GM18951 (cell line): Measurements from ENCODE around the gene TMEM131L.

Experiments used
- POLR2A ChIP-seq: IDR thresholded peaks from 4 replicates; pipeline ENCODE4 v1.6.1; 2011; ENCODE audit warnings: mild to moderate bottlenecking; ENCODE audit not compliant: insufficient read length, insufficient read depth; ENCODE audit errors: extremely low read depth
- in situ Hi-C: fragments of 300-500 bp; cut with MboI; formaldehyde crosslinking; loops from one replicate; pipeline ENCODE4 v1.12.0; 2022; ENCODE audit warnings: low sequenced_read_pairs, mixed read lengths, inconsistent platforms; ENCODE audit not compliant: unreplicated experiment

Gene TMEM131L

DNA sequence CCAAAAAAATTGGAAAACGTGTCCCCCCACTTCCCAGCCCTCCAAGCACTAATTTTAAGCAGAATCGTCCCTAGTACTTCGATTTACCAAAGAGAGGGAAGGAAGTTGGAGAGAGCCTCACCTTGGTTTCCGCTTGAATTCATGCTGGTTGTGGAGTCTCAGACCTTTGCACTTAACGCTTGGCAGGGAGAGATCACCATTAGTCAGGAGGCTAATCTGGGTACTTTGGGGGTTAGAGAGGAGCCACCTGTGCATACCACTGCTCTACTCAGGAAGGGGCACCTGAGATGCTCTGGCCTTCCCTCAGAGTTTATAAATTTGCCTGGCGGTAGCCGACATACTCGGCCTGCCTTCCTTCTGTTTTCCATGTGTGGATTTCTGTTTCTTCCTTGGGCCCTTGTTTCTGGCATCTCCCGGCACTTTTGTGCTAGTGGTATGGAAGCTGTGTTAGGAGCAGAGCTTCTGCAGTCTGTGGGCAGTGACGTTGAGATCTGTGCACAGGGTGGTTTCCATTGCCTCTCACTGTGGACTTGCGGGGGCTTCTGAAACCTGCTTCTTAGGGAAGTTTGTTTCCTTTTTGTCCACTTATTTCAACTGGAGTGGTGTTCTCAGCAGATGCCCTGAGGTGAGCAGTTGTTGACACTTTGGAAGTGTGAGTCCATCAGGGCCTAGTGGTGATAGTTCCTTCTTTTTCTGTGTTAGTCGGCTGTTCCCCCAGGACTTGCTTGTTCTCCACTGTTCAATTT lies 104.2 kb downstream of the TMEM131L start:
- in situ Hi-C loops, result loop anchor here (10.0 kb wide), 2 partner anchors 106 to 136 kb away; partner anchors contain the start of gene TMEM131L
- TF ChIP-seq POLR2A, result no peak

DNA sequence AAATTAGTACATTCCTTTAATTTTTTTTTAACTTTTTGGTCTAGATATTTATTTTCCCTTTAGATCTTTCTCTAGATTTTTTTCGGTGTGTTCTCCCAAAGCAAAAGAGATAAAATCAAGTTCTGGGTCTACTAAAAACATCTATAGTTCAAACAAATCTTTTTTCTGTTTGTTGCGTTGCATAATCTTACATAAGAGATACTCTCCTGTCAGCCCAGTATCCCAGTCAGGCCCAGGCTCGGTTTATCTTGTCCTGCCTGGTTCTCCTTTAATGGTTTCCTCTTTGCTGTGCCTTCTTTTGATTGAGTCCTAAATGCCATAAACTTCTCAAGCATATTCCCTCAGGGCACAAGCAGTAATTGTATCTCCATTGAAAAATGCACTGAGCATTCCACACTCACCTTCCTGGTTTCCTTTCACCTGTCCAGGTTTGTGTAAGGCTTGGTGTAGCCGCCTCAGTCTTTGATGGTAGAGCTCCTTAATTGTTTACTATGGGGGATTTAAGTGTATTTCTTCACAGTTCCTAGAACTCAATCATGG lies 104.9 kb downstream of the TMEM131L start:
- no peak for TF ChIP-seq POLR2A
- in situ Hi-C loops, result loop anchor here (10.0 kb wide), 2 partner anchors 106 to 136 kb away; partner anchors contain the start of gene TMEM131L

DNA sequence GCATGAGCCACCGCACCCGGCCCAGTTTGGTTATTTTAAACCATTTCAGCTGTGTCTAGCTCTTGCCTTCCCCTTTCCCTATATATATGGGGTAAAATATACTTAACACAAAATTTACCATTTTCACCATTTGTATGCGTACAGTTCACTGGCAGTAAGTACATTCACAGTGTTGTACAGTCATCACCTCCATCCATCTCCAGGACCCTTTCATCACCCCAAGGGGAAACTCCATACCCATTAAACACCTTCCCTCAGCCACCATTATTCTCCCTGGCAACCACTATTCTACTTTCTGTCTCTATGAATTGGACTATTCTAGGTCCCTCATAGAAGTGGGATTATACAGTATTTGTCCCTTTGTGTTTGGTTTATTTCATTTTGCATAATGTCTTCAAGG lies 106.4 kb downstream of the TMEM131L start:
- no peak for TF ChIP-seq POLR2A
- in situ Hi-C loops, result loop anchor here (10.0 kb wide), 2 partner anchors 108 to 138 kb away; partner anchors contain the start of gene TMEM131L

DNA sequence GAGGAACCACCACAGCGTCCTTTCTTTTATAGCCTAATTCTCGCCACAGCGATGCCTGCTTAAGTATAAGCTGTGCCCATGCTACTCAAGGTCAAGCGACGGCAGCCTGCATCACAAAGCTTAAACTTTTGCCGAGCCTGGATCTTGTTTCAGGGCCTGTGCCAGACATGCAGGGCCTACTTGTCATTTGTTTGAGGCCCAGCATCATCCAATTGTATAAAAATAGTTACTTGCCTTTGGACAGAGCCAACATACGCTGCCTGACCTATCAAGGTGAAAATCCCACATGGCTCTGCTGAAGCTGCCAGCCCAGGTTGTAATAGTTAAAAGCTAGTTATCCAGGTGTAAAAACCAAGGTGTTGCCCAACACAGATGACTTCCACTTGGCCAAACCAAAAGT lies 107.1 kb downstream of the TMEM131L start:
- no peak for TF ChIP-seq POLR2A
- in situ Hi-C loops, result loop anchor here (10.0 kb wide), 2 partner anchors 108 to 138 kb away; partner anchors contain the start of gene TMEM131L

DNA sequence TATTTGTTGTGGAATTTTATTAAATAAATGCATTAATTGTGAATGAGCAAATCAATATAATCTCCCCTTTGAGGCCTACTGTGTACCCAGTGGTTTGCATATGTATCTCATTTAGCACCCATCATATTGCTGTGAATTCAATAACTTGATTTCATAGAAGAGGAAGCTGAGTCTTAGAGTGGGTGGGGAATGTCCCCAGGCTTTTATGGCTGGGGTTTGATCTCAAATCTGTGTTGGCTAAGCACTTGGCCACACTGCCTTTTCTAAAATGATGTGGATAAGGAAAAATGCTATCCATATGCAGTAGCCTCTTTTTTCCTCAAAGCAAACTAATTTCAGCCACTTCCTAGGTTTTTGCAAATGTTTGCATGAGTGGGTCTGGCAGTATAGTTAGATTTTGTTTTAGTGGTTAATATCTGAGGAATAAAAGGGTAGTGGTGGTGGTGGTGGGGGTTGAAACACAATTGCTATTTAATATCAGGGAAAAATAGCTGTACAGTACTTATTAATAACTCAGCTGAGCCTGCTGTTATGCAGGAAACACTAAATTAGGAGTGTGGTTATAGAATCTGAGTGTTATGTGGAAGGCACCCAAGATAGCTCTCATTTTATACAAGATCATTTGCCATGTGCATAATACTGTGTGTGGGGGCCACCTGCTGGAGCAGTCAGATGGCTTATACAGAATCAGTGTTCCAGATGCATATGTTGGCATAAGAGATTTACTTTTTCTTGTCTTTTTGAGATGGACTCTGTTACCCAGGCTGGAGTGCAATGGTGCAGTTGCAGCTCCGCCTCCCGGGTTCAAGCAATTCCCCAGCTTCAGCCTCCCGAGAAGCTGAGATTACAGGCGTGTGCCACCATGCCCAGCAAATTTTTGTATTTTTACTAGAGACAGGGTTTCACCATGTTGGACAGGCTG lies 108.0 kb downstream of the TMEM131L start:
- in situ Hi-C loops, result loop anchor here (10.0 kb wide), 2 partner anchors 109 to 139 kb away; partner anchors contain the start of gene TMEM131L
- no peak for TF ChIP-seq POLR2A

DNA sequence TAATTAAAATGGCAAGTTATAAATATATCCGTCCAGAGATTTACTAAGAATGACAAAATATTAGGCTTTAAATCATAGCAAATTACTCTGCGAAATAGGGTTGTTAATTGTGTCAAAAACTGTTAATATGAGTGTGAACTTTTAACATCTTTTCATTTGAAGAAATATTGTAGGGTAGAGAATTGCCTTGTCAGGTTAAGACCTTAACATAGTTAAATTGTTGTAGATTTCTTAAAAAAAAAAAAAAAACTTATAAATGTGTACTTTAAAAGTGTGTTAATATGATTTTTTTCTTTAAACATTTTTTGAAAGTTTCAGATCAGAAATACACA lies 110.2 kb downstream of the TMEM131L start:
- in situ Hi-C loops, result loop anchor here (10.0 kb wide), 2 partner anchors 112 to 142 kb away; partner anchors contain the start of gene TMEM131L
- TF ChIP-seq POLR2A, result no peak

DNA sequence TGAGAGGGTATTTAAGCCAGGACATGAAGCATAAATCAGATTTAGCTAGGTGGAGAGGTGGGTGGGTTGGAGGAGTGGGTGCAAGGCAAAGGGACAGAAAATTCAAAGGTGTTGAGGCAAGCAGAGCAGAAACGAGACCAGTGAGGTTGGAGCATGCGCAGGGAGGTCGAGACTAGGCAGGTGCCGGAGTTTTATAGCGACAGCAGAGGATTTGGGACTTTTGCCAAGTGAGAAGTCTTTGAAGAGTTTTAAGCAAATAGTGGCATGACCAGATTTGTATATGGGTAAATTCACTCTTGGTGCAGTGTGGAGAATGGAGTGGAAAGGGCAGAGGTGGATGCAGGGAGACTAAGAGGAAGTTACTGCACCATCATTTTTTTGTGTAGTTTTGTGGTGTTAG lies 110.9 kb downstream of the TMEM131L start:
- TF ChIP-seq POLR2A, result no peak

DNA sequence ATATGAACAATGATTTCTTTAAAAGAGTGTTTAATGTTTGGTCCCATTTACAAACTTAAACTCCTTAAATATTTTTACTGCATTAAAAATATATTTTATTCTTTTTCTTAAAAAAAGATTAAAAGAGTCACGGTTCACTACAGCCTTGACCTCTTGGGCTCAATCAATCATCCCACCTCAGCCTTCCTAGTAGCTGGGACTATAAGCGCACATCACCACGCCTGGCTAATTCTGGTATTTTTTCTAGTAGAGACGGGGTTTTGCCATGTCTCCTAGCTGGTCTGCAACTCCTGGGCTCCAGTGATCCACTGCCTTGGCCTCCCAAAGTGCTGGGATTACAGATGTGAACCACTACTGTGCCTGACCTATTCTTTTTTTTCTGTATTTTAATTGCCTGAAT lies 113.2 kb downstream of the TMEM131L start:
- in situ Hi-C loops, result loop anchor here (10.0 kb wide), 2 partner anchors 115 to 145 kb away; partner anchors contain the start of gene TMEM131L
- no peak for TF ChIP-seq POLR2A

More for the DNA sequence above, 110.9 kb downstream of the TMEM131L start:
- in situ Hi-C loops, result loop anchor here (10.0 kb wide), 2 partner anchors 112 to 142 kb away; partner anchors contain the start of gene TMEM131L

DNA sequence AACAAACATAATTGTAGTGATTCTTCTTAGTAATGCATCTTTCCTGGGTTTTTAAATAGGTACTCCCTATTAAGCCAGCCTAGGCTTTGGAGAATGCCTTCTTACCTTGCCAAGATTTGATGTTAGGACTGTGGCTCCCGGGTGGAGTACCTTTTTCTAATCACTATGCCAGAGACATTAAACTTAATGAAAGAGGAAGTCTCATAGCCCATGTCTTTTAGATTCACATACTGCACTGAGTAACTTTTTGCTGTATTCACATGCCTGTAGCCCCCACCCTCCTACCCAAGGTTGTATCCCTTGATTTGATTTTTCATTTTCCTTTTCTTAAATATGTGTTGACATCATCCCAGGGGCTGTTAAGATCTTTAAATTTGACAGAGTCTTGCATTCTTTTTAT lies 113.7 kb downstream of the TMEM131L start:
- no peak for TF ChIP-seq POLR2A
- in situ Hi-C loops, result loop anchor here (10.0 kb wide), 2 partner anchors 115 to 145 kb away; partner anchors contain the start of gene TMEM131L

DNA sequence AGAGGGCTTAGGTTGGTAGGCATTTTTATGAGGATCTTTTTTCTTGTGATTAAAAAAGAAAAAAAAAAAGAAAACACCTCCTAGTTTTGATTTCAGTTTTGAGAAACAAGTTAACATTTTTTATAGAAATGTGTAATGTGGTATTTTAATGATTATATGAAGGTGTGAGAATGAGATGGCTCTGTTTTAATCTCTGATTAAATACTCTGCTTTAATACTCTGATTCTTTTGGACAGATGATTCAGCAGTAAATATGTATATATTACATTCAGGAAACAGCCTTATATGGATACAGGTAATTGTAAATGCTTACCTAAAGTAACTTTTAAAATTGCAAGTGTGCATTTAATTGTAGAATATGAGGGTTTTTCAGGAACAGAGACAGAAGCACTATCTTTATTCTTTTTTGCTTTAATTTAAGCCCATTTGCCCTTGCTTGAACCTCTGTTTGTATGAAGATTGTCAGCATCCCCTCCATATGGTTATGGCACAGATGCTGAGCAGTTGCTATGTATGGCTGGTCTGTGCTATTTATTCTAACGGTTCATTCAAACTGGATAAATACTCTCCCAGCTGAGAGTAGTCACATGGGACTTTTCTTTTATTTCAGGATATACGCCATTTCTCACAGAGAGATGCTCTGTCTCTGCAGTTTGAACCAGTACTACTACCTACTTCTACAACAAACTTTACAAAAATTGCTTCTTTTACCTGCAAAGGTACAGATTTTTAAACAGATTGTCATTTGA lies 117.0 kb downstream of the TMEM131L start:
- in situ Hi-C loops, result no loop called here

DNA sequence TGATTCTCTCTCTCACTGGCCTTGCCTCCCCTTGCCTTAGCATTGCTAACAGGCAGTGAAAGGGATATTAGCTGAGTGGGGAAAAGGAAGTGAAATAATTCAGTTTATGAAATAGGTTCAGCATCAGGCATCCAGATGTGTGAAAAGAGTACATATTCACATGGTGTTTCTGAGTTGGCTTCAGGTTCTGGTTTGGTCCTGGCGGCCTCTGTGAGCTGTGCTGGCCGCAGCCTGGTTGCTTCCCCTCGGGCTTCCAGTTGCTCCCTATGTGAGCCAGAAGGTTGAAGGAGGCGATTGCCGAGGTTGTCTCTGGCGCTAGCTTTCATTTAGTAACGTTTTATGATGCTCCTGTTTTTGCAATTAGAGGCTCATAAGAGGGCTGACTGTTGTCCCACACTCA lies 118.9 kb downstream of the TMEM131L start:
- TF ChIP-seq POLR2A, result no peak
- in situ Hi-C loops, result no loop called here

More for the DNA sequence above, 117.0 kb downstream of the TMEM131L start:
- no peak for TF ChIP-seq POLR2A
